Hepatocyte (in vitro differentiated cells): Measurements from ENCODE around the gene TBXAS1. TPM values are rescaled to one million over a fixed set of nuclear protein-coding genes. Genes with fewer than 3 reads are reported as not detected.

Experiments
- DNase-seq: peaks from one replicate; pipeline ENCODE4 v3.0.0-alpha.2; 2016; ENCODE audit warnings: low spot score
- H2AFZ ChIP-seq: fragments of 200-600 bp; sonication (generic); 2 replicates; pipeline ENCODE4 v1.6.0; 2016; ENCODE audit warnings: antibody characterized with exemption, mild to moderate bottlenecking
- H3K27ac ChIP-seq: fragments of 200-600 bp; sonication (generic); 2 replicates; pipeline ENCODE4 v1.5.1; 2016; ENCODE audit warnings: mild to moderate bottlenecking
- H3K27me3 ChIP-seq: fragments of 200-600 bp; sonication (generic); 2 replicates; pipeline ENCODE4 v1.6.1; 2016
- H3K36me3 ChIP-seq: fragments of 200-600 bp; sonication (generic); replicated peaks from 2 replicates; pipeline ENCODE4 v1.5.1; 2016; ENCODE audit warnings: low read depth; ENCODE audit not compliant: insufficient read depth
- H3K4me1 ChIP-seq: fragments of 200-600 bp; sonication (generic); 2 replicates; pipeline ENCODE4 v1.5.1; 2016; ENCODE audit warnings: mild to moderate bottlenecking, moderate library complexity; ENCODE audit not compliant: insufficient read depth
- H3K4me2 ChIP-seq: fragments of 200-600 bp; sonication (generic); 2 replicates; pipeline ENCODE4 v1.6.0; 2016
- H3K4me3 ChIP-seq: fragments of 200-600 bp; sonication (generic); 2 replicates; pipeline ENCODE4 v1.5.1; 2016; ENCODE audit warnings: mild to moderate bottlenecking
- H3K79me2 ChIP-seq: fragments of 200-600 bp; sonication (generic); 2 replicates; pipeline ENCODE4 v1.6.0; 2017; ENCODE audit warnings: mild to moderate bottlenecking
- H3K9me2 ChIP-seq: fragments of 200-600 bp; sonication (generic); replicated peaks from 2 replicates; pipeline ENCODE4 v1.6.0; 2017; ENCODE audit warnings: mild to moderate bottlenecking; ENCODE audit not compliant: insufficient read depth
- H3K9me3 ChIP-seq: fragments of 200-600 bp; sonication (generic); 2 replicates; pipeline ENCODE4 v1.5.1; 2016; ENCODE audit warnings: low read depth, mild to moderate bottlenecking
- H4K20me1 ChIP-seq: fragments of 200-600 bp; sonication (generic); 2 replicates; pipeline ENCODE4 v1.6.0; 2016; ENCODE audit warnings: mild to moderate bottlenecking; ENCODE audit not compliant: insufficient read depth, poor library complexity, severe bottlenecking
- EZH2 ChIP-seq: fragments of 200-600 bp; sonication (generic); IDR thresholded peaks from 2 replicates; pipeline ENCODE4 v1.6.1; 2016; ENCODE audit warnings: antibody characterized with exemption, mild to moderate bottlenecking, borderline replicate concordance
- EZH2phosphoT487 ChIP-seq: fragments of 200-600 bp; sonication (generic); IDR thresholded peaks from one replicate; pipeline ENCODE4 v1.6.1; 2018; ENCODE audit warnings: antibody characterized with exemption, mild to moderate bottlenecking, low read depth, moderate library complexity; ENCODE audit not compliant: unreplicated experiment, severe bottlenecking
- WGBS: methylation state at CpG from one replicate; pipeline ENCODE4 v1.1.6; 2016; ENCODE audit warnings: low lambda C conversion rate; ENCODE audit errors: missing lambda C conversion rate; 5-methylcytosine and 5-hydroxymethylcytosine counted together
- polyA plus RNA-seq: library from polyadenylated mRNA; unstranded; fragments of >200 nt; fragmentation: Nextera tagmentation; extraction: Ambion mirVana; gene quantifications from 2 replicates; pipeline ENCODE4 v1.2.1, GENCODE V29; 2016
- total RNA-seq: library from RNA; depleted of rRNA; stranded (reverse); fragments of >200 nt; gene quantifications from 2 replicates; pipeline ENCODE4 v1.2.3, GENCODE V29; 2014
- TF ChIP-seq, protein P1 (sequence below): fragments of 200-600 bp; sonication (generic); IDR thresholded peaks from 2 replicates; pipeline ENCODE4 v1.5.1; 2016; ENCODE audit warnings: antibody characterized with exemption, mild to moderate bottlenecking; ENCODE audit not compliant: poor library complexity

The TBXAS1 gene
- total and polyA plus RNA-seq, 2 experiments from 2014 or later = 3.9 to 11.5 TPM

GRCh38 chr7:139869886-139870285 is 40.8 kb downstream of the TBXAS1 start:
- WGBS = 100% methylated on average over 2 of the region's 2 CpGs
- no peak for DNase-seq
- Histone ChIP-seq H3K4me1 (peaks cover 7% of the 10 kb centered on the region), H3K4me2 (no peak overlapping the region), H3K36me3 (no peaks in the 10 kb centered on the region), H3K79me2 (no peaks in the 10 kb centered on the region), H3K27me3 (no peaks in the 10 kb centered on the region), H4K20me1 (no peaks in the 10 kb centered on the region), H3K4me3 (no peak overlapping the region), H3K9me3 (no peaks in the 10 kb centered on the region), H3K27ac (no peak overlapping the region), H2AFZ (no peak overlapping the region), H3K9me2 (no peaks in the 10 kb centered on the region)
- TF ChIP-seq EZH2 (no peak), EZH2phosphoT487 (no peak)

- Histone ChIP-seq H3K27ac (no peak overlapping the region), H3K4me3 (no peak overlapping the region), H3K79me2 (no peaks in the 10 kb centered on the region), H3K4me1 (peaks cover 7% of the 10 kb centered on the region), H3K9me3 (no peaks in the 10 kb centered on the region), H3K9me2 (no peaks in the 10 kb centered on the region), H3K27me3 (no peaks in the 10 kb centered on the region), H2AFZ (no peak overlapping the region), H3K36me3 (no peaks in the 10 kb centered on the region), H4K20me1 (no peaks in the 10 kb centered on the region), H3K4me2 (no peak overlapping the region)
- no peak for DNase-seq
- 93% methylated on average over 7 of the region's 7 CpGs for WGBS
- TF ChIP-seq, protein P1, sequence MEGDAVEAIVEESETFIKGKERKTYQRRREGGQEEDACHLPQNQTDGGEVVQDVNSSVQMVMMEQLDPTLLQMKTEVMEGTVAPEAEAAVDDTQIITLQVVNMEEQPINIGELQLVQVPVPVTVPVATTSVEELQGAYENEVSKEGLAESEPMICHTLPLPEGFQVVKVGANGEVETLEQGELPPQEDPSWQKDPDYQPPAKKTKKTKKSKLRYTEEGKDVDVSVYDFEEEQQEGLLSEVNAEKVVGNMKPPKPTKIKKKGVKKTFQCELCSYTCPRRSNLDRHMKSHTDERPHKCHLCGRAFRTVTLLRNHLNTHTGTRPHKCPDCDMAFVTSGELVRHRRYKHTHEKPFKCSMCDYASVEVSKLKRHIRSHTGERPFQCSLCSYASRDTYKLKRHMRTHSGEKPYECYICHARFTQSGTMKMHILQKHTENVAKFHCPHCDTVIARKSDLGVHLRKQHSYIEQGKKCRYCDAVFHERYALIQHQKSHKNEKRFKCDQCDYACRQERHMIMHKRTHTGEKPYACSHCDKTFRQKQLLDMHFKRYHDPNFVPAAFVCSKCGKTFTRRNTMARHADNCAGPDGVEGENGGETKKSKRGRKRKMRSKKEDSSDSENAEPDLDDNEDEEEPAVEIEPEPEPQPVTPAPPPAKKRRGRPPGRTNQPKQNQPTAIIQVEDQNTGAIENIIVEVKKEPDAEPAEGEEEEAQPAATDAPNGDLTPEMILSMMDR = no peak
- no peak for TF ChIP-seq EZH2phosphoT487
- no peak for TF ChIP-seq EZH2
Measured at GRCh38 chr7:139870380-139870779, 41.3 kb downstream of the TBXAS1 start.

DNA sequence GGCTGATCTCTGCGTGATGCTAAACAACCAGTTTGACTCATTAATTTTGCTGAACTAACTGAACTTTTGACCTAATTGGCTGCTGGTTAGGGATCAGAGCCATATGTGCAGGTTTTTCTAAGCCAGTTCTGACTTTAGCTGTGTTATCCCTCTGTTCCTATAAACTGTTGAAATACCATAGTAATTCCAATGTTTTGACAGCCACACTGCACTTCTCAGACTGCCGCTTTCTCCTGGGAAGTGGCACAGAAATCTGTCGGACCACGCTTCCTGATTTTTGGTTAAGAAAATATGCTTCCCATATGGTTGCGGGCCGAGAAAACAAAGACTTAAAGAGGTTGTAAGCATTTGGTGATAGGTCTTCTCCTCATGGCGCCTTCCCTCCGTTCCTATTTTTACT is 42.3 kb downstream of the TBXAS1 start:
- H3K27me3 ChIP-seq = no peaks in the 10 kb centered on the region
- H4K20me1 ChIP-seq = no peaks in the 10 kb centered on the region
- DNase-seq = no peak
- H2AFZ ChIP-seq = no peak overlapping the region
- H3K4me3 ChIP-seq = no peak overlapping the region
- H3K27ac ChIP-seq = peak overlapping the region; percentile 9
- peaks cover 7% of the 10 kb centered on the region for H3K4me1 ChIP-seq
- H3K4me2 ChIP-seq = peak overlapping the region; percentile 39
- no peaks in the 10 kb centered on the region for H3K9me3 ChIP-seq
- H3K9me2 ChIP-seq = no peaks in the 10 kb centered on the region
- H3K79me2 ChIP-seq = no peaks in the 10 kb centered on the region
- TF ChIP-seq EZH2 = no peak
- no peaks in the 10 kb centered on the region for H3K36me3 ChIP-seq
- WGBS = 60% methylated on average over 8 of the region's 8 CpGs

GRCh38 chr7:139871820-139872219 is 42.8 kb downstream of the TBXAS1 start:
- no peaks in the 10 kb centered on the region for H3K79me2 ChIP-seq
- no peak overlapping the region for H2AFZ ChIP-seq
- no peaks in the 10 kb centered on the region for H4K20me1 ChIP-seq
- no peaks in the 10 kb centered on the region for H3K36me3 ChIP-seq
- WGBS = 62% methylated on average over 2 of the region's 2 CpGs
- H3K4me1 ChIP-seq = peaks cover 7% of the 10 kb centered on the region
- H3K4me3 ChIP-seq = no peak overlapping the region
- no peaks in the 10 kb centered on the region for H3K9me3 ChIP-seq
- peak overlapping the region; percentile 39 for H3K4me2 ChIP-seq
- no peak for DNase-seq
- peak overlapping the region; percentile 9 for H3K27ac ChIP-seq
- H3K9me2 ChIP-seq = no peaks in the 10 kb centered on the region
- TF ChIP-seq, protein P1 = no peak
- TF ChIP-seq EZH2phosphoT487 (no peak), EZH2 (no peak)
- H3K27me3 ChIP-seq = no peaks in the 10 kb centered on the region
